Epithelial cell of proximal tubule (primary cell): Measurements from ENCODE around the gene SPINK7. TPM values are rescaled to one million over a fixed set of nuclear protein-coding genes. Genes with fewer than 3 reads are reported as not detected.
A peak's percentile ranks its signal among the peaks of the same experiment; 100 is the strongest.
"Not testable (repeated sequence)": the region's sequence is repeated elsewhere in the genome, so short reads cannot be mapped to it uniquely, and the experiment has no call there.

Experiments used
- DNase-seq: peaks from one replicate; pipeline ENCODE4 v3.0.0-alpha.2; 2011; ENCODE audit warnings: low read depth
- H3K4me3 ChIP-seq: 2 replicates; pipeline ENCODE4 v1.5.1; 2011; ENCODE audit warnings: low read depth, mild to moderate bottlenecking, low read length
- total RNA-seq: library from RNA; depleted of rRNA; stranded (reverse); fragments of >200 nt; gene quantifications from 2 replicates; pipeline ENCODE4 v1.2.3, GENCODE V29; 2015
- TF ChIP-seq, protein P1 (sequence below): conservative IDR thresholded peaks from 2 replicates; pipeline ENCODE4 v1.5.1; 2012; ENCODE audit warnings: low read depth, mild to moderate bottlenecking, low read length

Gene SPINK7
- total RNA-seq, 1 donor from 2014 or later, result not detected

DNA sequence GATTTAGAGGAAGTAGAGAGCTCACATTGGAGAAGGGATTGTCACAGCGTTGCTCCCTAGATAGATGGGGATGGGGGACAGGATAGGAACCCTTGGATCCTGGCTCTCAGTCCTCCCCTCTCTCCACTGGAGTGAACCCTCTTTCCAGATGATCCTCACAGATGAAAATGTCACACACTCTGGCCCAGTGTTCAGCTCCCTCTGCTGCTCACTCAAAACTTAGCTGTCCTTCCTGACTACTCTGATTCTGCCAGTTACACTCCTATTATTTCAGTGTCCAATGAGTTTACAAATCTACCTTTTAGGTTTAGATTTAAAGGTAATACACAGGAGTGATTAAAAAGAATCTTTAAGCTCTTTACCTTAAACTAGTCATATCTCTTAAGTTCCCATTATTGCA lies 5.8 kb upstream of the SPINK7 start:
- TF ChIP-seq, protein P1, sequence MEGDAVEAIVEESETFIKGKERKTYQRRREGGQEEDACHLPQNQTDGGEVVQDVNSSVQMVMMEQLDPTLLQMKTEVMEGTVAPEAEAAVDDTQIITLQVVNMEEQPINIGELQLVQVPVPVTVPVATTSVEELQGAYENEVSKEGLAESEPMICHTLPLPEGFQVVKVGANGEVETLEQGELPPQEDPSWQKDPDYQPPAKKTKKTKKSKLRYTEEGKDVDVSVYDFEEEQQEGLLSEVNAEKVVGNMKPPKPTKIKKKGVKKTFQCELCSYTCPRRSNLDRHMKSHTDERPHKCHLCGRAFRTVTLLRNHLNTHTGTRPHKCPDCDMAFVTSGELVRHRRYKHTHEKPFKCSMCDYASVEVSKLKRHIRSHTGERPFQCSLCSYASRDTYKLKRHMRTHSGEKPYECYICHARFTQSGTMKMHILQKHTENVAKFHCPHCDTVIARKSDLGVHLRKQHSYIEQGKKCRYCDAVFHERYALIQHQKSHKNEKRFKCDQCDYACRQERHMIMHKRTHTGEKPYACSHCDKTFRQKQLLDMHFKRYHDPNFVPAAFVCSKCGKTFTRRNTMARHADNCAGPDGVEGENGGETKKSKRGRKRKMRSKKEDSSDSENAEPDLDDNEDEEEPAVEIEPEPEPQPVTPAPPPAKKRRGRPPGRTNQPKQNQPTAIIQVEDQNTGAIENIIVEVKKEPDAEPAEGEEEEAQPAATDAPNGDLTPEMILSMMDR, result peak; percentile 46
- no peak overlapping the region for H3K4me3 ChIP-seq
- no peak for DNase-seq

DNA sequence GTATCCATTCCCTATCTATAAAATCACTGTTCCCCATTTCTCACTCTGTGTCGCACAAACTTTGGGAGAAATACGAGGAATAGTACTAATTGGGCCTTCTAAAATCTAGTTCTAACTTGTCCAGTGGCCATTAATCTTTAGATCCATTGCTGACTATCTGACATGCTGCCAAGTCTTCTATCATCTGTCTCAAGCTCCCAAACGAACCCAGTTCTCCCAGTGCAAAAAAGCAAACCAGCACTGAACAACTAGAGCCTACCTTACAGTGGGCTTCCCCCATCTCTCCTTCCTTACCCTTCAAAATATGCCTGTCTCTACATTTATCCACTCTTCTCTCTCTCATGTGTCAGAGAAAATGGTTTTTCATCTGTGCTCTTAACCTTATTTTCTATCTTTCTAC lies 3.2 kb upstream of the SPINK7 start:
- TF ChIP-seq, protein P1, result no peak
- no peak overlapping the region for H3K4me3 ChIP-seq
- no peak for DNase-seq

DNA sequence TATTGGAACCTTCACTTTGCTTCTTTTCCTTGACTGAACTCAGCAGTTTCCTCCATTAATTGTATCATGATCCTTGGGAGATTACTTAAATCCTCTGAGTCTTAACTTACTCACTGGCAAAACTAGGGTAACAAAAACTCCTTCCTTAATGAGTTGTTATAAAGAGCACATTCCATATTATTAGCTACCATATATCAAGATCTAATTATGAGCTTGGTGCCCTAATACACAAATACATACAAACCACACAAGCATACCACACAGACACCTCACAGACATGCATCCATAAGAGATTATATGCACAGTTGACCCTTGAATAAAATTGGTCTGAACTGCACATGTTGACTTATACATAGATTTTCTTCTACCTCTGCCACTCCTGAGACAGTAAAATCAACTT lies 2.5 kb upstream of the SPINK7 start:
- TF ChIP-seq, protein P1, result no peak
- DNase-seq, result no peak
- H3K4me3 ChIP-seq, result no peak overlapping the region

DNA sequence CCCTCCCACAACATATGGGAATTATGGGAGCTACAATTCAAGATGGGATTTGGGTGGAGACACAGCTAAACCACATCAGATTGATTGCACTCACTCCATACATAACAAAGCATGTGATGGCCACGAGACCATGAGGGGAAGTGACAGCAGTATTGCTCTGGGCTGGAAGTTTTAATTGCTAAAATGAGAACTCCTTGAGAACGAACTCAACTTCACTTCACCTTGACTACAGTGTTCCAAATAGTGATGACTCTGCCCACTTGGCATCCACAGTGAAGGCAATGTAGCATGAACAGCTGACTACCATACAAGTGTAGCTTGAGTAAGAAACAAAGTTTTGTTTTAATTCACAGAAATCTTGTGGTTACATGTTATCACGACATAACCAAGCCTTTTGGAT lies 739 bp upstream of the SPINK7 start:
- TF ChIP-seq, protein P1, result no peak
- DNase-seq, result peak; percentile 71
- no peak overlapping the region for H3K4me3 ChIP-seq

DNA sequence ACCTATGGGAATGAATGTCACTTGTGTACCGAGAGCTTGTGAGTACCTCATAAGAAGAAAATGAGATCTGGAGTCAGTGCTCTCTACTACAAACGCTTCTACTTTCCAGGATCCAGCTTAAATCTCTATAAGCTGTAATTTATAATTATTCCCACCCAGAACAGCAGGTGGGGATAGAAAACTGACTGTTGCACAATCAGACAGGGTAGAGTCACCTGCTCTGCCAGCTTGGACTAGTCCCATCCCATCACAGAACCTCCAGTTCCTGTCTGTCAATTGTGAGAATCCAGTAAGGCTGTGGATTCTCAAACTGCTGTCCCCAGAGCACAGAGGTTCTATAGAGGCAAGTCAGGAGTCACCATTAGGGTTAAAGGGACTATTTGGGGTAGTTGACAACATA lies 2.0 kb downstream of the SPINK7 start:
- no peak overlapping the region for H3K4me3 ChIP-seq
- DNase-seq, result no peak
- TF ChIP-seq, protein P1, result peak; percentile 9

DNA sequence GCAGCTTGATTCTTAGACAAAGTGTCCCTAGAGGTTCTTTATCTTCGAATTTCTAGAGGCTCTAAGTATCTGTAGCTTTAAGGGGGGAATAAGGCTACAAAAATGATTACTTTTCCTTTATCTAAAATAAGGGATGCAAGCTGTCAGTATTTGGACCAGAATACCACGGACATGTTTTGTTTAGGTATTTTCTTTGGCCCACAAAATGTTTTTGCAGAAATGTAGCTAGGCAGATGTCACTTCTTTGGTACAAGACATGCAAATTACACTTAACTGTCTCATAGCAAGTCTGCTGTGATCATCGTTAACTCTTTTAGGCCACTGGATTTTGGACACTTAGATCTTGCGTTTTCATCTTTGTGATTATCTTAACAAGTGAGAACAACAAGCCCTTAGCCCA lies 2.5 kb downstream of the SPINK7 start:
- no peak overlapping the region for H3K4me3 ChIP-seq
- DNase-seq, result no peak
- TF ChIP-seq, protein P1, result no peak

DNA sequence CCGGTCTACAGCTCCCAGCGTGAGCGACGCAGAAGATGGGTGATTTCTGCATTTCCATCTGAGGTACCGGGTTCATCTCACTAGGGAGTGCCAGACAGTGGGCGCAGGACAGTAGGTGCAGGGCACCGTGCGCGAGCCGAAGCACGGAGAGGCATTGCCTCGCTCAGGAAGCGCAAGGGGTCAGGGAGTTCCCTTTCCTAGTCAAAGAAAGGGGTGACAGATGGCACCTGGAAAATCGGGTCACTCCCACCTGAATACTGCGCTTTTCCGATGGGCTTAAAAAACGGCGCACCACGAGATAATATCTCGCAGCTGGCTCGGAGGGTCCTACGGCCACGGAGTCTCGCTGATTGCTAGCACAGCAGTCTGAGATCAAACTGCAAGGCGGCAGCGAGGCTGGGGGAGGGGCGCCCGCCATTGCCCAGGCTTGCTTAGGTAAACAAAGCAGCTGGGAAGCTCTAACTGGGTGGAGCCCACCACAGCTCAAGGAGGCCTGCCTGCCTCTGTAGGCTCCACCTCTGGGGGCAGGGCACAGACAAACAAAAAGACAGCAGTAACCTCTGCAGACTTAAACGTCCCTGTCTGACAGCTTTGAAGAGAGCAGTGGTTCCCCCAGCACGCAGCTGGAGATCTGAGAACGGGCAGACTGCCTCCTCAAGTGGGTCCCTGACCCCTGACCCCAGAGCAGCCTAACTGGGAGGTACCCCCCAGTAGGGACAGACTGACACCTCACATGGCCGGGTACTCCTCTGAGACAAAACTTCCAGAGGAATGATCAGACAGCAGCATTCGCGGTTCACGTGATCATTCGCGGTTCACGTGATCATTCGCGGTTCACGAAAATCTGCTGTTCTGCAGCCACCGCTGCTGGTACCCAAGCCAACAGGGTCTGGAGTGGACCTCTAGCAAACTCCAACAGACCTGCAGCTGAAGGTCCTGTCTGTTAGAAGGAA lies 8.1 kb downstream of the SPINK7 start:
- not testable (repeated sequence) for DNase-seq
- peak overlapping the region; percentile 51 for H3K4me3 ChIP-seq
